NCI-H2107 treated with DMSO at 0.1 percent for 48 hours (cell line): ENCODE data around the gene CASKIN2.
"Not testable (repeated sequence)": the region's sequence is repeated elsewhere in the genome, so short reads cannot be mapped to it uniquely, and the experiment has no call there.

Experiments
- DNase-seq: peaks from one replicate; lab custom pipeline; 2025; ENCODE audit not compliant: unreplicated experiment; lab: John Stamatoyannopoulos, UW

Gene CASKIN2

DNA sequence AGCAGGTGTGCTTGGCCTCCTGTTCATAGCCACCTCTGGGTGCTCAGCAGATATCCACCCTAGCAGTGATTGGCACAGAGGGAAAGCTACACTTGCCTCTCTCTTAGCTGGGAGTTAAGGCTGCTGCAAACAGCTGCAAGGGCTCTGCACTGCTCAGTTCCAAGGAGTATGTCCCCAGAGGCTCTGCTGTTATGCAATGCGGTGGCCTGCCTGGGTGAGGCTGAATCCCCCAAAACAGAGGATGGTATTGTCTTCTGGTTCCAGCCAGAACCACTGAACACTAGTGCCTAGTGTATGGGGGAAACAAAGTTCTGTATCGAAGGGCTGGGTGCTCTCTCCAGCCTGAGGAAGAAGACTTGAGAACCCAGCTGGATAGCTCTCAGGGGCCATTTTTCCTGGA lies 42.1 kb downstream of the CASKIN2 start:
- no peak for DNase-seq

DNA sequence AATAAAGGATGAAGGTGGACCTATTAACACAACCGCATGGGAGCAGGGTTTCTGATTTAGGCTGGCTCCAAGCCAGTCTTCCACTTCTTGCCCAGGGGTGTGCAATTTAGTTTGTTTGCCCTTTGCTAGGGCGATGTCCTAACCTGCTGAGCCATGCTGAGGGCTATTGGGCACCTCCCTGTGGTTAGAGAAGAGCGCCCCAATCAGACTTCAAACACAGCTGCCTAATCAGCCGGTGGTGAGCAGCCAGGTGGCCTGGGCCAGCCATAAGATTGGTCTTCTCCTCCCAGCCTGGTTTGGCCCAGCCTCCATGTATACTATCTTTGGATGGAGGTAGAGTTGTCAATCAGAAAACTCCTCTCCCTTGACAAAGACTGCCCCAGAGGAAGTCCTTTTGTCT lies 43.2 kb downstream of the CASKIN2 start:
- peak; percentile 79 for DNase-seq

DNA sequence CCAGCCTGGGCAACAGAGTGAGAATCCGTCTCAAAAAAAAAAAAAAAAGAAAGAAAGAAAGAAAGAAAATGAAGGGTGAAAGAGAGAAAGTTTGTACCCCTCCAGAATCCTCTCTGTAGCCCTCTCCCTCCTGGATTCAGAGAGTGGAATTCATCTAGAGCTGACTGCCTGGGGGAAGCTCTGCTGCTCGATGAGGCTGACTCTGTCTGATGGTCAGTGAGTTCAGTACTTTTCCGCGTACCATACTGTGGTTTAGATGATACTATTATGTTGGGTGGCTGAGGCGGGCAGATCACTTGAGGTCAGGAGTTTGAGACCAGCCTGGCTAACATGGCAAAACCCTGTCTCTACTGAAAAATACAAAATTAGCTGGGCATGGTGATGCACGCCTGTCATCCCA lies 44.1 kb downstream of the CASKIN2 start:
- DNase-seq = no peak

DNA sequence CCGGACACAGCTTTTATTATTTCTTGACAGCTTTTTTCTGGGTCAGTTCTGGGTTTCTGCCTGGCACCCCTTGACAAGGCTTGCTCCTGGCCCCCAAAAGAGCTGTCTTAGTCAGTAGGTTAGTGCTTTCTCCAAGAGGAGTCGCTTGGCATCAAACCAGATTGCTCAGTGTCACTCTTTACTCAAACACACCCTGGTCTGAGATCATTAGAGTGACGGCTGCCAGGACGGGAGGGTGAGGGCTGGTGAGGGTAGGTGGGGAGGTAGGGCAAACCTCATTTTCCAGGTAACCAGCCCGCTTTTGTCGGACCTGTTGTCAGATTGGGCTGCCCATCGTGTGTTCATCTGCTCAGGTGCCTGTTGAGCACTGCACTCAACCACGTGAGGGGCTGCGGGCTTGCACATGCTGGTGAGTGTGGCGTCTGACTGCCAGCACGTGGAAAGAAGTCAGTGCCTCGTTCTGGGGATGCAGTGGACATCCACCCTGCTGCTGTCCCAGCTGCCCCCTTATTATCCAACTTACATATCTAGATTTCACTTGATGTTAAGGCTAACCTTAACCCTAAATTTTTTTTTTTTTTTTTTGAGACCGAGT lies 46.5 kb downstream of the CASKIN2 start:
- DNase-seq = no peak

DNA sequence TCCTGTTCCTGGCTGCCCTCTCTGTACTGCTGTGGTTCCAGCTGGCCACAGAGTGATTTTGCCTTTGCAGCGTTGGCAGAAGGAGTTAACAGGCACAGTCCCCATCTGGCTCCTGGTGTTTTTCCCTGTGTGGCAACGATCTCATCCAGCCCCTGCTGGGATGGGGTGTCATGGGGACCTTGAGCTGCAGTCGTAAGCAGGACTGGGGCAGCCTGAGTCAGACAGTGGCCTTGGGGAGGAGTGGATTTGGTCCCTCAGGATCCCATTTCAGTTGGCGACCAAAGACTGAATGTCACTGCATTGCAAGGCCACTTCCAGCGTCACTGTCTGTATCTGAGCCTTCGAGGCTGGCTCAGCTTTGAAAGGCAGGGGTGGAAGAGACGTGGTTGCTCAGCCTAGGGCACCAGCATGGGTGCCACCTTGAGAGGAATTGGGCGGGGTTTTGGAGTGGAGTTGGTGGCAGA lies 47.0 kb downstream of the CASKIN2 start:
- no peak for DNase-seq

DNA sequence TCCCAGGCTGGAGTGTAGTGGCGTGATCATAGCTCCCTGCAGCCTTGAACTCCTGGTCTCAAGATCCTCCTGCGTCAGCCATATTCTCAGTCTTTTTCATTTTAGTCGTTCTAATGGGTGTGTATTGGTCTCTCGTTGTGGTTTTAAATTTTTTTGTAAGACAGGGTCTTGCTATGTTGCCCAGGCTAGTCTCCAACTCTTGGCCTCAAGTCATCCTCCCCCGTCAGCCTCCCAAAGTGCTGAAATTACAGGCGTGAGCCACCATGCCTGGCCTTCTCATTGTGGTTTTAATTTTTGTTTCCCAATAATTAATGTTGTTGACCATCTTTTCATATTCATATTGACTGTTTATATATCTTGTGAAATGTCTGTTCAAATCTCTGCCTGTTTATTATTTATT lies 50.3 kb downstream of the CASKIN2 start:
- DNase-seq = no peak

DNA sequence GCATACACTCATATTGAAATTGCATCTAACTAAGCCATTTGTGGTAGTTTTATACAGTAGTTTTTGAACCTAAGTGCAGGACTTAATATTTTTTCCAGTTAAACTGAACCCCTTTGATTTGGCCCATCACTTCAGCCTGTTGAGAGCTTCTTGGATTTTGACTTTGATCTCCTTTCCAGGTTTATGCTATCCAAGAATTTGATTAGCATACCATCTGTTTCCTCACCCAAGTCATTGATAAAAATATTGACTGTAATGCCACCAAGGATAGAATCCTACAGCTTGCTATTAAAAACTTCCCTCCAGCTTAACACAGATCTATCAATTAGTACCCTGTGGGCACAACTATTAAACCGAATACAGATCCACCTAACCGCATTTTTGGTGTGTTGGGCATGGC lies 51.7 kb downstream of the CASKIN2 start:
- DNase-seq = no peak

DNA sequence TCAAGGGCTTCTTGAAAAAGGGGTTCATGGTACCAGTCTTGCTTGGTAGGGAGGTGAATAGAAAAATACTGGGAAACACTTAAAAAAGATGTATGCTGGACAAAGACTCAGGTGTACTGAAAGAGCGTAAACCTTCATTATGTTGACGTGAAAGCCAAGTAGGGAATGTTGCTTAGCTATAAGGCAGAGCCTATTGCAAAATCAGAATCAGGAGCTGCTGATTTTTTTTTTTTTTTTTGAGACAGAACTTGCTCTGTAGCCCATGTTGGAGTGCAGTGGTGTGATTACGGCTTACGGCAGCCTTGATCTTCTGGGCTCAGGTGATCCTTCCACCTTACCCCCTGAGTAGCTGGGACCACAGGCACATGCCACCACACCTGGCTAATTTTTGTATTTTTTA lies 55.0 kb downstream of the CASKIN2 start:
- no peak for DNase-seq

DNA sequence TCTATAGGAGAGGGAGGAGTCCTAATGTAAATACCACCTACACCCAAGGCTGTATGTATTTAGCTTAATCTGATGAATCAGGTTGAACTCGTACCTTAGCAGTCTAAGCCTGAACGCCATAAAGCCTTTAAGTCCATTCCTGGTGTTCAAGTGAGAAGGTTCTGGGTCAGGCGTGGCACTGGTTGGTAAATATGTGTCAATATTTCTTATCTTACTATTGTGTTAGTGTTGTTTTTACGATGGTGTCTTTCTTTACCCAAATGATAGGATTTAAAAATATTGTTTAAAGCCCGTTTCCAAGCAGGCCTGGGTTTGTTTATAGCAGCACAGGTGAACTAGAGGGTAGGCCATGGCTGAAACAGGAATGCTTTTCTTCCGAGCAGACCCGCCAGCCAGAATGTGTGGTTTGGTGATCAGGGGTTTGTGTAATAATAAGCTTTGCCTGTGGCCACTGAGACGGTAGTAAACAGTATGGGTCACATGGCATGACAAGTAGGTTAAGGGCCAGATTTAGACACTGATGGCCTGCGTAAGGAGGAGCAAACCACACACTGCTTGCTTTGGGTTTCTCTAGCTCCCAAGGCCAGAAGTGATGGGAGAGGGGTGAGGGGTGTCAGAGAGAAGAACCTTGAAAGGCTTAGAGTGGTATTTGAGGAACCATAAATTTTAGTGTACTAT lies 55.6 kb downstream of the CASKIN2 start:
- no peak for DNase-seq

DNA sequence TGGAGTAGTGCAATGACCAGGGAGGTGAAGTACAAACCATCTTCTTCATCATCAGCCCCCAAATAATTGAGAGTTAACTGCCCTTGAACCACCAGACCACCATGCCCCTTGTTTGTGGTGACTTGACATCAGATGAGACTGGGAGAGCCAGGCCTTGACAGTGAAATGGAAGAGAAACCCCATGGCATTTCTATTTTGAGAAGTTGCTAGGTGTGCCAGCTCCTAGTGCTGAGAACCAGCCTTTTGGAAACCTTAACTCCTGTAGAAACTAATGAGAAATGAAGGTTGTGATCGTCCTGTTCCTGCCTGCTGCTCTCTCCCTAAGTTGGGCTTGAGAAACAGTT lies 56.1 kb downstream of the CASKIN2 start:
- no peak for DNase-seq

DNA sequence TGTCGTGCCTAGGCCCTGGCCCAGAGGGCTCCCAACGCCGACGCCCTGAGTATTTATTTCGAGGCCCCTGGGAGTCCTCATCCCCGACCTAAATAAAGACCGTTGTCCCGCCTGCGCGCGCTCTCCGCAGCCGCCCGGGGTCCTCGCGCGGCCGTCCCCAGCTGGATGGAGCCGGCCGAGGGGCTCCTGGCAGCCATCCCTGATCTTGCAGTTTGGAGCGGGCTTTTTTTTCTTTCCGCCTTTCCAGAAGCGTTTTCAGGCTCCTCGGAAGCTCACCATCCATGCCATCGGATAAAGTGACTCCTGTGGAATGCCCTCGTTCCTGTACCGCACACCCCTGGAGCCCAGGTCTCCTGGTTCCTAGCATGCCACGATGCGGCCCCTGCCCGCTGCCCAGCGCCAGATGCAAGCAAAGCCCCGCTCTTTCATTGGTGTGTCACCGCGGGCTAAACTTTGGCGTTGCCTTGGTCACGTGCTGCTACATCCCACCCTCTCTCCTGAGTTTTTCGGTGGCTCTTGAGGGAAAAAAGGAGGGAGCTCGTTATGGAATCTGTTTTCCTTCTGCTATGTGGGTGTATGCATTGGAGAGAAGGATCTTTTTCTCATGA lies 58.2 kb downstream of the CASKIN2 start:
- DNase-seq = peak; percentile 37

DNA sequence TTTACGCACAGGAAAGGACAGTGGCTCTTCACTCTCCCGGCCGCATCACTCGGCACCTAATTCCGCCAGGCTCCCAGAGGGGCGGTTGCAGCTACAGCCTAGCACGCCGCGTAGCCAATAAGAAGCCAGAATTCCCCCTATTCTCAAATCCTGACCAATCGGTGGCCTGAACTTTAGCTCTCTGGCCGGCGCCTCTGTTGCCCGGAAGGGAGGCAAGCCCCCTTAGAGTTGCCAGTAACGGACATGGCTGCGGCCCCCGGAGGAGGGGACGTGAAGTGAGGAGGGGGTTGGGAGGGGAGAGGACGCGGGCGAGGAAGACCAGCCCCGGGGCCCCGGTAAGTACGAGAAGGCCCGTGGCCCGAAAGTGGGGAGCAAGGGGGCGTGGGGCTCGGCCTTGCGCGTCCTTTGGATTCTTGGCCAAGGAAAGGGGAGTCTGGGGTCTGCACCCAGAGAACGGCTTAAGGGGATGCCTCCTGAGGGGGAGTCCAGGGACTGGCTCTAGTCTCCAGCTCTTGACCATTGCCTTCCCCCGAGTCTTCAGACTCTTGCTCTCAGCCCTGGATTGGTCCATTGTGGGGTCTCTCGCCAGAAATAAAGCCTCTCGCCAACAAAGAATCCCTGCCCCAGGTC lies 58.8 kb downstream of the CASKIN2 start, which contains the start of gene TMEM94:
Gene TMEM94 (plus strand): TSS at position 219 of the 630 bp plus-strand sequence. CDS start 15,271 bp downstream, outside the sequence.
- DNase-seq = peak; percentile 88

DNA sequence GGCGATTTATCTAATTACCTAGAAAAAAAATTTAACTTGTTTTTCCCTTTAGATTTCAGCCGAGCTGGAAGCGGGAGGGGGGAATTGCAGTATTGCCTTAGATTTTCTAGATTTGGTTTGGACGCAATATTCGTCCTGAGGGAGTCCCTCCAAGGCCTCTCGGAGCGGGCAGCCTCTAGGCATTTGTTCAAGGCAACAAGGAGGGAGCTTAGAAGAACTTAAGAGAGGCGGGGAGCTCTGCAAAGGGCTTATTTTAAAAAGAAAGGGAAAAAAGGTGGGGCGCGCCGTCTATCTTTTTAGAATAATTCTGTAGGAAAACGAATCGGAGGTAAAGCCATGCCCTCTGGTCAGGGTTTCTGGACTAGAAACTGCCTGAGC lies 59.3 kb downstream of the CASKIN2 start:
- DNase-seq = no peak

DNA sequence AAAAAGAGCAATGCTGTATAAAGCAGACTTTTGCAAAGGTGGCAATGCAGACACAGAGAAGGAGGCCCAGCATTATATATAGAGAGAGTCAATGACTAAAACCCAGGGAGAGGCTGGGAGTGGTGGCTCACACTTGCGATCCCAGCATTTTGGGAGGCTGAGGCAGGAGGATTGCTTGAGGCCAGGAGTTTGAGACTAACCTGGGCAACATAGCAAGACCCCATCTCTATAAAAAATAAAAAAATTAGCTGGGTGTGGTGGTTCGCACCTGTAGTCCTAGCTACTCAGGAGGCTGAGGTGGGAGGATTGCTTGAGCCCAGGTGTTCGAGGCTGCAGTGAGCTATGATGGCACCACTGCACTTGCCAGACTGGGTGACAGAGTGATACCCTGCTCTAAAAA lies 60.7 kb downstream of the CASKIN2 start:
- not testable (repeated sequence) for DNase-seq

DNA sequence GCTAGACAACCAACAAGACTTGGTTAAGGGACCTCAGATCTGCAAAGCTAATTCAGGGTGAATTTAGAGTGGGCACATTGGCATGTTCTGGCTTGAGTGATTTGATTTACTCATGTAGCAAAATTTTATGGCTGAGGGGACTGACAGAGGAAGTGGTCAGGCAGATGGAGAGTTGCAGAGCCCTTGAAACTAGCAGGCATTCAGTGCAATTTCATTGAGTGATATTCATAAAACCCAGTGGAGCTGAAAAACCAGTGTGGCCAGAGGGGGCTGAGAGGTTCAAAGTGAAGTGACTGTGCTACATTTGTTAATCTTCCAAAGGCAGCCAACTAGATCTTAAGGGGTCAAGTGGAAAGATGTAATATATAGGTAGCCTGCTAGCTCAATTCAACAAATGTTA lies 61.1 kb downstream of the CASKIN2 start:
- no peak for DNase-seq

DNA sequence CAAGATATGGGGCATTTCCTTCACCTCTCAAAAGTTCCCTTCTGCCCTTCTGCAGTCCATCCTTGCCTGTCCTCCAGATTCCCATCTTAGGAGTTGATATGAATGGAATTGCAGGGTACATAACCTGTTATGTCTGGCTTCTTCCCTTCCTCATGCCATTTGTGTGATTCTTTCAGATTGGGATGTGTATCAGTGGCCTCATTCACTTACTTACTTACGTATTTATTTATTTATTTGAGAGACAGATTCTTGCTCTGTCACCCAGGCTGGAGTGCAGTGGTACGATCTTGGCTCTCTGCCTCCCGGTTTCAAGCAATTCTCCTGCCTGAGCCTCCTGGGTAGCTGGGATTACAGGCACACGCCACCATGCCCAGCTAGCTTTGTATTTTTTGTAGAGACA lies 65.1 kb downstream of the CASKIN2 start:
- DNase-seq = no peak
